DMS 273 (cell line): ENCODE measurements around the gene TMEM170B.
A peak's percentile ranks its signal among the peaks of the same experiment; 100 is the strongest.

Source experiments
- DNase-seq: peaks from one replicate; lab custom pipeline; 2025; ENCODE audit not compliant: unreplicated experiment; lab: John Stamatoyannopoulos, UW

The TMEM170B gene

GRCh38 chr6:11613858-11614257, 76.3 kb downstream of the TMEM170B start:
- DNase-seq: no peak

GRCh38 chr6:11614534-11615213, 77.1 kb downstream of the TMEM170B start:
- no peak for DNase-seq

- no peak for DNase-seq
These were observed 77.7 kb downstream of the TMEM170B start for GRCh38 chr6:11615214-11615602.

DNA sequence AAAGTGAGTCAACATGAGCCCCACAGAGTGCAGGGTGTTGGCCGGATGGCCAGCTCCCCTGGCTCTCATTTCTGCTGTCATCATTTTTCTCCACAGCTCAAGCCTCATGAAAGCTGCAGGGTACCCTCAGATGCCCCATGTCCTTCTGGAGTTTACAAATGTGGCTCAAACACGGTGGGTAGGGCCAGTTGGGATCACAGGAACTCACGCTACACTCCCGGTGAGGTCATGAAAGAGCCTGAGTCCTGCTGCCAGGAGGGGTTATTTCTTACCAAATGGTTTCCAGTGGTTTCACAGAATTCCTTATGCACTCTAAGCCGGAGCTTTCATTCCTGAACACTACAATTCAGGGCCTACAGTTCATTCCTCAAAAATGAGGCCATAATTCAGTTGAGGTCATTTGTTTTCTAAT, 78.7 kb downstream of the TMEM170B start:
- no peak for DNase-seq

GRCh38 chr6:11618533-11618932, 81.0 kb downstream of the TMEM170B start:
- DNase-seq: peak; percentile 24

DNA sequence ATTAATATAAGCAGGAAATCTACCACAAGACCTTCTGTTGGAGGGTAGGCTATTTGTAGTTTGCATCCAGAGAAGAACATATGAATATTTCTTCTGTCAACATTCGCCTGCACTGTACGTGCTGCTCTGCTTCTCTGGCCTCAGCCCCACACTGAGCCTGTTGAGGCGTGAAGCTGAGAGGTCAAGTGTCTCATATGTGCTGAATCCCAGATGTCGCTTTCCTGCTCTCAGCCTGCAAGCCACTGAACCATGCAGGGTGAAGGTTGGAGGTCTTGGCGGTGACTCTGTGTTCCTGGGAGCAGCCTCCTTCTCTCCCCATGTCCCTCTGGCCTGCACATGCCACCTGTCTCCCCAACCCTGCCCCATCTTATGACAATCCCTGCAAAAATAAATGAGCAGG, 83.6 kb downstream of the TMEM170B start:
- DNase-seq: peak; percentile 68

- DNase-seq: no peak
These were observed 84.6 kb downstream of the TMEM170B start for GRCh38 chr6:11622156-11622555.

DNA sequence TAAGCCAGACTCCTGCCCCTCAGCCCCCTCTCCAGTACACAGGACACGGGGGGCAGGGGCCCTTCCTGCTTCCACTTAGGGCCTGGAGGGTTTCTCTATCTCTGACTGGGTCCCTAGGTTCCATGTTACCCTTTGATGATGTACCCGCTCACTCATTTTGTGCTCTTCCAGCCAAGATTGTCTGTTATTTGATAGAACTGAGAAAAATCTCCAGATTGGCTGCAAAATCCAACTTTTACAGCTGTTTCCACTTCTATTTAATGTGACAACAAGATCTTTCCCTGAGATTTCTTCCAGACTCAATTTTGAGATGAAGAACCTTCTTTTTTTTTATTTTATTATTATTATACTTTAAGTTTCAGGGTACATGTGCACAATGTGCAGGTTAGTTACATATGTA, 85.7 kb downstream of the TMEM170B start:
- DNase-seq: no peak

DNA sequence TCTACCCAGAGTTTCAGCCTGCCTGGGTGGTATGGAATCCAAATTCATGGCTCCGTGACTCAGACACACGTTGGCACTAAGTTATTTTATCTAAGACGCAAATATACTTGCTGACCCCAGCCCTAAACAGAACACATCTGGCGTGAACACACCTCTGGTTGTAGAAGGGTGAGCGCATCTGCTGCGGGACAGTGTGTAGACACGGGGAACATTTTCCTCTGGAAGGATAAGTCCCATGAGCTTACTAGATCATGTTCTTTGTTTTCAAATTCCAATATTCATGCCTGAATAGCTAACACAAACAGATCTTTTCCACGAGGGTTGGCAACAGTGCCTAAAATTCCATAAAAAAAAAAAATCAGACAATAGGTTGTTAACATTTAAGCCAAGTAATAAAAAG, 87.8 kb downstream of the TMEM170B start:
- no peak for DNase-seq

GRCh38 chr6:11626356-11626755, 88.8 kb downstream of the TMEM170B start:
- DNase-seq: no peak

DNA sequence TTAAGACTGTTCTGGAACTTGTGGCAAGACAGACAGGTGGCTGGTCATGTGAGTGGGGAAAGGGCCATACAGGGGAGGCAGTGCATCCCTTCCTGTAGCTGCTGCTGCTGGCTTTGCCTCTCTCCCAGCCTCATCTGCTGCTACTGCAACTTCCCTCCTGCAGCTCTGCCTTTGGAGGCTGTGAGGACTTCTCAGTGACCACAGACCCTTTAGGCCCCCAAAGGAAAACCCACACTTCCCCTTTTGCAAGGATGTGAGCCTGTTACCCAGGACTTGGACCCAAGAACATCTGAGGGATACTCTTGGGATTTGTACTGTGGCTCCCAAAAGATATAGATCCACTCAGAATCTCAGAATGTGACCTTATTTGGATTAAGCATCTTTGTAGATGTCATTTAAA, 91.0 kb downstream of the TMEM170B start:
- no peak for DNase-seq

GRCh38 chr6:11631008-11631407, 93.5 kb downstream of the TMEM170B start:
- DNase-seq: no peak

GRCh38 chr6:11631539-11631938, 94.0 kb downstream of the TMEM170B start:
- DNase-seq: no peak

- DNase-seq: no peak
These were observed 94.7 kb downstream of the TMEM170B start for GRCh38 chr6:11632231-11632630.

GRCh38 chr6:11632795-11633511, 95.4 kb downstream of the TMEM170B start:
- DNase-seq: no peak
